Stomach (tissue), 9 donors: ENCODE data around the gene CDH18. TPM values are rescaled to one million over a fixed set of nuclear protein-coding genes. Genes with fewer than 3 reads are reported as not detected.

Source experiments
- DNase-seq, 2 donors: peaks; one replicate each; pipeline versions ENCODE4 v3.0.0 to v3.0.0-alpha.2; 2013 to 2019
- H3K27ac ChIP-seq, 5 donors: fragments of 200-600 bp in 4 of 5; sonication (generic) in 4 of 5; one replicate each; pipeline ENCODE4 v1.5.1; 2013 to 2019; ENCODE audit warnings: mild to moderate bottlenecking in 1 of 5, moderate library complexity in 1 of 5
- H3K27me3 ChIP-seq, 3 donors: fragments of 200-600 bp; sonication (generic); one replicate each; pipeline ENCODE4 v1.5.1; 2017 to 2019; ENCODE audit warnings: mixed run types in 1 of 3
- H3K36me3 ChIP-seq, 4 donors: fragments of 200-600 bp; sonication (generic); 1 replicate in 3 of 4; 2 replicates in 1 of 4; pipeline ENCODE4 v1.5.1; 2016 to 2019
- H3K4me1 ChIP-seq, 4 donors: fragments of 200-600 bp; sonication (generic); one replicate each; pipeline ENCODE4 v1.5.1; 2016 to 2019
- H3K4me3 ChIP-seq, 4 donors: fragments of 200-600 bp; sonication (generic) in 3 of 4; one replicate each; pipeline ENCODE4 v1.5.1; 2016 to 2019; ENCODE audit warnings: mild to moderate bottlenecking in 1 of 4
- H3K9me3 ChIP-seq, 4 donors: fragments of 200-600 bp; sonication (generic); one replicate each; pipeline ENCODE4 v1.5.1; 2016 to 2019
- EP300 ChIP-seq: sonication (generic); formaldehyde crosslinking; IDR thresholded peaks from one replicate; pipeline ENCODE4 v1.6.1; 2017; ENCODE audit warnings: antibody characterized with exemption
- POLR2A ChIP-seq, 4 donors: fragments of 450-650 bp; IDR thresholded peaks; one replicate each; pipeline ENCODE4 v1.6.1; 2016; ENCODE audit warnings: antibody characterized with exemption in 4 of 4, control low read depth in 2 of 4, mild to moderate bottlenecking in 1 of 4, moderate library complexity in 1 of 4
- POLR2AphosphoS5 ChIP-seq, 3 donors: sonication (generic); formaldehyde crosslinking; IDR thresholded peaks; one replicate each; pipeline ENCODE4 v1.6.1; 2016; ENCODE audit warnings: antibody characterized with exemption in 3 of 3
- WGBS, 5 donors: extraction: QIAGEN DNeasy Blood & Tissue Kit in 3 of 5; methylation state at CpG; one replicate each; pipeline versions ENCODE4 v1.1.5 to v1.1.7; 2013 to 2018; 5-methylcytosine and 5-hydroxymethylcytosine counted together
- intact Hi-C: fragments of 100-400 bp; cut with DNase I; formaldehyde crosslinking; loops from one replicate; pipeline ENCODE4 v1.15.1; 2023; ENCODE audit warnings: low total_unique reads
- polyA plus RNA-seq, 3 donors: library from polyadenylated mRNA; stranded (reverse); fragments of 200-250 nt; gene quantifications; one replicate each; pipeline ENCODE4 v1.2.3, GENCODE V29; 2013
- total RNA-seq, 5 donors: library from RNA; depleted of rRNA; stranded (reverse); fragments of >200 nt; gene quantifications; one replicate each; pipeline versions ENCODE4 v1.1.0 to v1.2.3, GENCODE V29; 2014 to 2016
- TF ChIP-seq, protein P1 (sequence below), 7 experiments: fragments of 450-650 bp in 4 of 7; fragments of 200-600 bp in 3 of 7; sonication (generic) in 3 of 7; IDR thresholded peaks; one replicate each; pipeline ENCODE4 v1.5.1; 2016 to 2019; ENCODE audit warnings: antibody characterized with exemption in 7 of 7, control low read depth in 2 of 7, mild to moderate bottlenecking in 1 of 7
- donor health status: healthy with polysubstance abuse.
- donor health status: Bipolar disorder and iron deficiency.
- donor health status: healthy.

Gene CDH18
- total and polyA plus RNA-seq, 8 donors = 0.05 to 0.92 TPM; not detected in 6

- intact Hi-C loops = no loop called here
- H3K36me3 ChIP-seq = no peaks in the 10 kb centered on the region
- peak in 1 of 2 donors; percentile 23 for DNase-seq
- no peak overlapping the region for H3K4me3 ChIP-seq
- no peaks in the 10 kb centered on the region for H3K4me1 ChIP-seq
- no peak overlapping the region for H3K27ac ChIP-seq
- TF ChIP-seq, protein P1, sequence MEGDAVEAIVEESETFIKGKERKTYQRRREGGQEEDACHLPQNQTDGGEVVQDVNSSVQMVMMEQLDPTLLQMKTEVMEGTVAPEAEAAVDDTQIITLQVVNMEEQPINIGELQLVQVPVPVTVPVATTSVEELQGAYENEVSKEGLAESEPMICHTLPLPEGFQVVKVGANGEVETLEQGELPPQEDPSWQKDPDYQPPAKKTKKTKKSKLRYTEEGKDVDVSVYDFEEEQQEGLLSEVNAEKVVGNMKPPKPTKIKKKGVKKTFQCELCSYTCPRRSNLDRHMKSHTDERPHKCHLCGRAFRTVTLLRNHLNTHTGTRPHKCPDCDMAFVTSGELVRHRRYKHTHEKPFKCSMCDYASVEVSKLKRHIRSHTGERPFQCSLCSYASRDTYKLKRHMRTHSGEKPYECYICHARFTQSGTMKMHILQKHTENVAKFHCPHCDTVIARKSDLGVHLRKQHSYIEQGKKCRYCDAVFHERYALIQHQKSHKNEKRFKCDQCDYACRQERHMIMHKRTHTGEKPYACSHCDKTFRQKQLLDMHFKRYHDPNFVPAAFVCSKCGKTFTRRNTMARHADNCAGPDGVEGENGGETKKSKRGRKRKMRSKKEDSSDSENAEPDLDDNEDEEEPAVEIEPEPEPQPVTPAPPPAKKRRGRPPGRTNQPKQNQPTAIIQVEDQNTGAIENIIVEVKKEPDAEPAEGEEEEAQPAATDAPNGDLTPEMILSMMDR (IDR thresholded peaks at IDR 0.05) = no peak
- no peak for TF ChIP-seq POLR2A (IDR thresholded peaks at IDR 0.05)
- TF ChIP-seq EP300 = no peak
- no peak for TF ChIP-seq POLR2AphosphoS5 (IDR thresholded peaks at IDR 0.05)
- no peaks in the 10 kb centered on the region for H3K27me3 ChIP-seq
- no peaks in the 10 kb centered on the region for H3K9me3 ChIP-seq
These were observed 132.5 kb downstream of the CDH18 start for GRCh38 chr5:19855453-19855852.

- TF ChIP-seq EP300 (no peak), POLR2AphosphoS5 (IDR thresholded peaks at IDR 0.05) (no peak), POLR2A (IDR thresholded peaks at IDR 0.05) (no peak)
- TF ChIP-seq, protein P1 (IDR thresholded peaks at IDR 0.05) = no peak
- intact Hi-C loops = no loop called here
- no peak overlapping the region for H3K4me3 ChIP-seq
- no peaks in the 10 kb centered on the region for H3K9me3 ChIP-seq
- H3K36me3 ChIP-seq = no peaks in the 10 kb centered on the region
- no peak for DNase-seq
- no peaks in the 10 kb centered on the region for H3K27me3 ChIP-seq
- no peaks in the 10 kb centered on the region for H3K4me1 ChIP-seq
- WGBS, 5 donors = 82 to 92% (median 88%) methylated on average over 4 of the region's 4 CpGs
- H3K27ac ChIP-seq = no peak overlapping the region
These were observed 133.0 kb downstream of the CDH18 start for GRCh38 chr5:19855031-19855430.

GRCh38 chr5:19853616-19854240 lies 134.3 kb downstream of the CDH18 start:
- 48 to 73% (median 60%) methylated on average over 4 of the region's 4 CpGs for WGBS, 5 donors
- DNase-seq = no peak
- Histone ChIP-seq H3K9me3 (no peaks in the 10 kb centered on the region), H3K27me3 (no peaks in the 10 kb centered on the region), H3K4me3 (no peak overlapping the region), H3K27ac (no peak overlapping the region), H3K4me1 (no peaks in the 10 kb centered on the region), H3K36me3 (no peaks in the 10 kb centered on the region)
- TF ChIP-seq EP300 = no peak
- no peak for TF ChIP-seq POLR2AphosphoS5 (IDR thresholded peaks at IDR 0.05)
- TF ChIP-seq POLR2A (IDR thresholded peaks at IDR 0.05) = no peak
- TF ChIP-seq, protein P1 (IDR thresholded peaks at IDR 0.05) = no peak
- intact Hi-C loops = no loop called here

DNA sequence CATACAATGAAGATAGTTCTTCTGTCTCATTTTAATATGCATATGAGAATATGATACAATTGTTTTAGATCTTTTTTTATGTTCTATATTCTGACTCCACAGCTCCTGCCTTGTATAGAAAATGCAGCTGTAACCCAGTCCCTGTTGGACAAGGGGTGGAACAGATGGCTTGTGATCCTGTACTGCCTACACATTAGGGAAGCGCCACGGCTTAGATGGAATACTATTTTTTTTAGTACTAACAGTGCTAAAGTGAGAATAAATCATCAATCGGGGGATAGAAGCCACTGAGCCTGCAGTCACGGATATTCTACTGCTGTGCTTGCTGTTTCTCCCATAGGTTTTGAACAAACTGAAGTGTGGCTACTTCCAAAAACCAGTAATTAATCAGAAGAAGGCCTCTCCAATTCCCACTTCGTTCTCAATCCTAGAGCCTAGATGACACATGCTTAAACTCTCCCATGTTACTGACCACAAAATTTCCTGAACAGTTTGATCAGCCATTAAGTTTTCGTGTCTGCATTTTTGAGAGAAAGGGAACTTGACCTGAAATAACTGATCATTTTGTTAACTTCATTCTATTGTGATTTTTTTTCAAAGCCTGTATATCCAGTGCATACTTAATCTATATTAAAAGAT lies 150.3 kb downstream of the CDH18 start:
- Histone ChIP-seq H3K4me1 (no peaks in the 10 kb centered on the region), H3K4me3 (no peak overlapping the region), H3K9me3 (peaks cover 0 to 24% (median 4%) of the 10 kb centered on the region in 4 donors), H3K27ac (no peak overlapping the region), H3K36me3 (no peaks in the 10 kb centered on the region), H3K27me3 (no peaks in the 10 kb centered on the region)
- no peak for DNase-seq
- WGBS, 5 donors = 64 to 83% (median 66%) methylated on average over 6 of the region's 6 CpGs
- TF ChIP-seq EP300 = no peak
- no peak for TF ChIP-seq POLR2A (IDR thresholded peaks at IDR 0.05)
- TF ChIP-seq, protein P1 (IDR thresholded peaks at IDR 0.05) = no peak
- TF ChIP-seq POLR2AphosphoS5 (IDR thresholded peaks at IDR 0.05) = no peak
- intact Hi-C loops = no loop called here
